Endothelial cell of umbilical vein (primary cell): Measurements from ENCODE around the gene ICE2. TPM values are rescaled to one million over a fixed set of nuclear protein-coding genes. Genes with fewer than 3 reads are reported as not detected.

Experiments
- BruUV-seq: library from RNA; stranded (reverse); fragments of 400-500 nt; replicated peaks from 2 replicates; lab custom pipeline; 2021; lab: Mats Ljungman, UMichigan
- CTCF ChIA-PET: fragments of 300-600, 350-600 bp; sonication (Branson Sonifier 250); formaldehyde crosslinking; loops from one replicate; lab custom pipeline; 2021; ENCODE audit warnings: antibody characterized with exemption, inconsistent platforms; lab: Charles Lee
- POLR2A ChIA-PET: fragments of 300-600, 350-600 bp; sonication (Branson Sonifier 250); formaldehyde crosslinking; loops from one replicate; lab custom pipeline; 2021; ENCODE audit warnings: antibody characterized with exemption, inconsistent platforms; lab: Charles Lee
- DNase-seq: peaks from one replicate; pipeline ENCODE4 v3.0.0-alpha.2; 2011; ENCODE audit warnings: low read depth, low spot score
- FAIRE-seq: peaks from 2 replicates; lab custom pipeline; 2011; peaks lifted over from hg19 to GRCh38; lab: Jason Lieb, UNC
- H2AFZ ChIP-seq: 2 replicates; pipeline ENCODE4 v1.6.0; 2012; ENCODE audit warnings: low read depth, low read length, control low read depth, inconsistent platforms
- H3K27ac ChIP-seq: 2 replicates; pipeline ENCODE4 v1.5.1; 2011; ENCODE audit warnings: low read depth, mild to moderate bottlenecking, control low read depth, low read length, moderate library complexity; ENCODE audit not compliant: insufficient read depth
- H3K27me3 ChIP-seq, 2 experiments: 2 replicates each; pipeline versions ENCODE4 v1.6.0 to v1.6.1; 2011; ENCODE audit warnings: low read length in 2 of 2, mixed read lengths in 1 of 2; ENCODE audit not compliant: control insufficient read depth in 2 of 2, insufficient read depth in 2 of 2
- H3K36me3 ChIP-seq, 2 experiments: 2 replicates in 1 of 2; 3 replicates in 1 of 2; pipeline ENCODE4 v1.5.1; 2011; ENCODE audit warnings: low read length in 2 of 2, mild to moderate bottlenecking in 1 of 2, moderate library complexity in 1 of 2; ENCODE audit not compliant: control insufficient read depth in 2 of 2, insufficient read depth in 2 of 2; ENCODE audit errors: extremely low read depth in 1 of 2
- H3K4me1 ChIP-seq: 3 replicates; pipeline ENCODE4 v1.5.1; 2011; ENCODE audit warnings: mild to moderate bottlenecking, low read length; ENCODE audit not compliant: control insufficient read depth, insufficient read depth; ENCODE audit errors: extremely low read depth
- H3K4me2 ChIP-seq: 2 replicates; pipeline ENCODE4 v1.6.1; 2011; ENCODE audit warnings: low read length, control low read depth, mixed read lengths; ENCODE audit not compliant: insufficient read depth
- H3K4me3 ChIP-seq, 3 experiments: fragments of 200-600 bp in 1 of 3; sonication (generic), shearing (Covaris generic) in 1 of 3; replicated peaks in 1 of 3; 2 replicates each; pipeline ENCODE4 v1.5.1; 2011 to 2016; ENCODE audit warnings: control low read depth in 3 of 3, low read length in 3 of 3, mild to moderate bottlenecking in 2 of 3, inconsistent platforms in 1 of 3, low read depth in 1 of 3, moderate library complexity in 1 of 3; ENCODE audit not compliant: insufficient read depth in 1 of 3
- H3K79me2 ChIP-seq: 2 replicates; pipeline ENCODE4 v1.6.0; 2012; ENCODE audit warnings: low read length, inconsistent platforms; ENCODE audit not compliant: control insufficient read depth, insufficient read depth
- H3K9ac ChIP-seq: replicated peaks from 2 replicates; pipeline ENCODE3; 2011; ENCODE audit warnings: low read length, control low read depth; ENCODE audit not compliant: insufficient read depth; ENCODE audit errors: extremely low read depth
- H3K9me1 ChIP-seq: replicated peaks from 3 replicates; pipeline ENCODE4 v1.6.0; 2011; ENCODE audit warnings: mild to moderate bottlenecking, low read length; ENCODE audit not compliant: control insufficient read depth, insufficient read depth; ENCODE audit errors: extremely low read depth
- H3K9me3 ChIP-seq: replicated peaks from 2 replicates; pipeline ENCODE4 v1.5.1; 2012; ENCODE audit warnings: low read length, inconsistent platforms; ENCODE audit not compliant: control insufficient read depth, insufficient read depth
- H4K20me1 ChIP-seq: replicated peaks from 2 replicates; pipeline ENCODE3; 2011; ENCODE audit warnings: mild to moderate bottlenecking, low read length; ENCODE audit not compliant: control insufficient read depth, insufficient read depth; ENCODE audit errors: extremely low read depth
- EZH2 ChIP-seq: IDR thresholded peaks from 2 replicates; pipeline ENCODE4 v1.6.1; 2012; ENCODE audit warnings: borderline replicate concordance, low read depth, mild to moderate bottlenecking, moderate library complexity, low read length, inconsistent platforms; ENCODE audit not compliant: severe bottlenecking
- GATA2 ChIP-seq: IDR thresholded peaks from 2 replicates; pipeline ENCODE4 v1.7.0; 2011; ENCODE audit warnings: low read depth, mild to moderate bottlenecking, moderate library complexity, mixed read lengths, low read length; ENCODE audit not compliant: insufficient read length, insufficient read depth
- JUN ChIP-seq: IDR thresholded peaks from 2 replicates; pipeline ENCODE4 v1.6.1; 2011; ENCODE audit warnings: borderline replicate concordance, low read depth; ENCODE audit not compliant: insufficient read length, insufficient read depth
- MAX ChIP-seq: IDR thresholded peaks from 2 replicates; pipeline ENCODE4 v1.6.1; 2011; ENCODE audit not compliant: insufficient read depth, insufficient read length
- MYC ChIP-seq: IDR thresholded peaks from one replicate; pipeline ENCODE4 v1.6.1; 2011; ENCODE audit warnings: mild to moderate bottlenecking, low read depth, low read length
- POLR2A ChIP-seq: IDR thresholded peaks from 2 replicates; pipeline ENCODE4 v1.6.1; 2012; ENCODE audit warnings: low read depth, mild to moderate bottlenecking, control low read depth, low read length
- dilution Hi-C: fragments of 300-500 bp; cut with MboI; formaldehyde crosslinking; loops from one replicate; pipeline ENCODE4 v1.15.0; 2019; ENCODE audit warnings: low sequenced_read_pairs; ENCODE audit not compliant: extremely low pct_ligation_motif_present
- intact Hi-C: fragments of 100-400 bp; cut with micrococcal nuclease; formaldehyde crosslinking; loops from one replicate; pipeline ENCODE4 v1.10.0; 2022
- polyA plus RNA-seq, 4 experiments: library from polyadenylated mRNA; depleted of rRNA in 3 of 4; stranded (reverse) in 3 of 4; unstranded in 1 of 4; fragments of >200 nt; gene quantifications; 2 replicates each; pipeline versions ENCODE4 v1.2.1 to v1.2.3, GENCODE V29; 2011 to 2012; ENCODE audit warnings: missing spikeins in 1 of 4
- total RNA-seq: library from RNA; stranded (reverse); gene quantifications from 2 replicates; pipeline ENCODE4 v1.2.3, GENCODE V29; 2021
- TF ChIP-seq, protein P1 (sequence below), 2 donors: IDR thresholded peaks; 1 replicate in 1 of 2; 2 replicates in 1 of 2; pipeline ENCODE4 v1.5.1; 2011; ENCODE audit warnings: low read length in 2 of 2, mild to moderate bottlenecking in 2 of 2, moderate library complexity in 2 of 2, control low read depth in 1 of 2, inconsistent platforms in 1 of 2, low read depth in 1 of 2; ENCODE audit not compliant: insufficient read depth in 1 of 2; ENCODE audit errors: extremely low read depth in 1 of 2

The ICE2 gene
- total and polyA plus RNA-seq, 2 donors (not counting 3 experiments of a cell fraction or from before 2014, with no cell fraction given): 22.1 to 57.0 TPM

DNA sequence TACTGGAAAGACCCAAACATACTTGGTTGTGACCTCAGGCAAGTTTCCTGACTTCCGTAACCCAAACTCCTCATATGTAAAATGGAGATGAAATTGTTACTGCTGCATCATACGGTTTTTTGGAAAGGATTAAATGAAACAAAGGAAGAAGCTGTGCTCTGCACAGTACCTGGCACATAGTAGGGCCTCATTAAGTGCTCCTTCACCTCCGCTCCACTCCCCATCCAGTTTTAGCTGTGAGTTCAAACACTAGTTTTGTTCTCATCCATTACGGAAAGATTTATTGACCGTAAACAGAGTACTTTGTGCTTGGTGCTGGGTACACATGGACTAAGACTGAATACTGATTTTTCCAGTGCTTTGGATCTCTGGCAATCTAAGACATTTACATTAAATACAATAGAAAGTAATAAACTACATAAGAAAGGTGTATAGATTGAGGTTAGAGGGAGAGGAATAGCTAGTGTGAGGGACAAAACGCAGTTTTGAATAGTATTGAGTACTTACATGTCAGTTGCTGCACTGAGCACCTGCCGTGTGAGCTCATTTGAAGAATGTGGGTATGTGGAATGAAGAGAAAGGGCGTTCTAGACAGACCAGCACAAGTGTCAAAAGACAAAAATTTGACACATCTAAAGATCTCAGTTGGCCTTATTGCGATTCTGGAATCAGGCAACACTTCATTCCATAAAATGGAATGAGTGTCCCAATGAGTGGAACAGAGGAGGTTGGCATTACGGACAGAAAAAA lies 594 bp upstream of the ICE2 start:
- dilution Hi-C loops (no loop called here), intact Hi-C loops (loop anchor here (1.0 to 5.0 kb wide), 6 partner anchors 8 to 792 kb away; partner anchors contain the start of gene BNIP2)
- Histone ChIP-seq H3K79me2 (peaks cover 31% of the 10 kb centered on the region), H4K20me1 (no peaks in the 10 kb centered on the region), H2AFZ (peak overlapping the region; percentile 32), H3K9me1 (no peaks in the 10 kb centered on the region), H3K4me3 (peak overlapping the region in 2 of 3 experiments; percentile 45 to 69), H3K4me1 (peaks cover 26% of the 10 kb centered on the region), H3K36me3 (peaks cover 0 to 3% of the 10 kb centered on the region in 2 experiments), H3K9me3 (no peaks in the 10 kb centered on the region), H3K4me2 (peak overlapping the region; percentile 46), H3K9ac (peak overlapping the region; percentile 30), H3K27me3 (no peaks in the 10 kb centered on the region), H3K27ac (peak overlapping the region; percentile 89)
- TSS peak; percentile 74 for BruUV-seq
- POLR2A ChIA-PET: no interaction called here
- TF ChIP-seq MAX: no peak
- CTCF ChIA-PET: interaction anchor here (1.7 kb wide), 1 partner anchor 152 kb away, joined by 5 read pairs; no protein-coding TSS in a partner anchor
- DNase-seq: no peak
- FAIRE-seq: no peak

- Histone ChIP-seq H3K27ac (peak overlapping the region; percentile 89), H3K9ac (peak overlapping the region; percentile 94), H3K4me3 (peak overlapping the region; percentile 69 to 94 (median 77)), H3K4me1 (peaks cover 26% of the 10 kb centered on the region), H3K4me2 (peak overlapping the region; percentile 97), H3K79me2 (peaks cover 37% of the 10 kb centered on the region), H4K20me1 (no peaks in the 10 kb centered on the region), H3K9me1 (no peaks in the 10 kb centered on the region), H3K36me3 (peaks cover 2 to 3% of the 10 kb centered on the region in 2 experiments), H2AFZ (peak overlapping the region; percentile 71), H3K27me3 (no peaks in the 10 kb centered on the region), H3K9me3 (no peaks in the 10 kb centered on the region)
- TF ChIP-seq EZH2 (no peak), GATA2 (no peak), MAX (no peak), JUN (no peak), POLR2A (no peak), MYC (no peak)
- TF ChIP-seq, protein P1, sequence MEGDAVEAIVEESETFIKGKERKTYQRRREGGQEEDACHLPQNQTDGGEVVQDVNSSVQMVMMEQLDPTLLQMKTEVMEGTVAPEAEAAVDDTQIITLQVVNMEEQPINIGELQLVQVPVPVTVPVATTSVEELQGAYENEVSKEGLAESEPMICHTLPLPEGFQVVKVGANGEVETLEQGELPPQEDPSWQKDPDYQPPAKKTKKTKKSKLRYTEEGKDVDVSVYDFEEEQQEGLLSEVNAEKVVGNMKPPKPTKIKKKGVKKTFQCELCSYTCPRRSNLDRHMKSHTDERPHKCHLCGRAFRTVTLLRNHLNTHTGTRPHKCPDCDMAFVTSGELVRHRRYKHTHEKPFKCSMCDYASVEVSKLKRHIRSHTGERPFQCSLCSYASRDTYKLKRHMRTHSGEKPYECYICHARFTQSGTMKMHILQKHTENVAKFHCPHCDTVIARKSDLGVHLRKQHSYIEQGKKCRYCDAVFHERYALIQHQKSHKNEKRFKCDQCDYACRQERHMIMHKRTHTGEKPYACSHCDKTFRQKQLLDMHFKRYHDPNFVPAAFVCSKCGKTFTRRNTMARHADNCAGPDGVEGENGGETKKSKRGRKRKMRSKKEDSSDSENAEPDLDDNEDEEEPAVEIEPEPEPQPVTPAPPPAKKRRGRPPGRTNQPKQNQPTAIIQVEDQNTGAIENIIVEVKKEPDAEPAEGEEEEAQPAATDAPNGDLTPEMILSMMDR (IDR thresholded peaks at IDR 0.05; ENCODE audit: extremely low read depth in 1 of 2, insufficient read depth in 1 of 2, low read depth in 1 of 2, low read length in 2 of 2): no peak
- FAIRE-seq (peak; percentile 66), DNase-seq (peak; percentile 89)
- POLR2A ChIA-PET: interaction anchor here (0.6 to 1.3 kb wide), 3 partner anchors 12 to 128 kb away, joined by 3 to 5 read pairs (median 3); no protein-coding TSS in a partner anchor
- CTCF ChIA-PET: interaction anchor here (0.6 to 2.0 kb wide), 5 partner anchors 13 to 153 kb away, joined by 3 to 5 read pairs (median 3); no protein-coding TSS in a partner anchor
- TSS peak; percentile 31 for BruUV-seq
- dilution Hi-C loops: no loop called here
- intact Hi-C loops: loop anchor here (2.0 to 5.0 kb wide), 2 partner anchors 107 to 791 kb away; partner anchors contain the start of gene BNIP2
Measured at GRCh38 chr15:60477916-60478565, 901 bp downstream of the ICE2 start.
